GM21717 (cell line): ENCODE measurements around the gene C9orf50.

Experiments used
- ATAC-seq: cut with Tn5 transposase; IDR thresholded peaks from one replicate; pipeline ENCODE4 v1.9.1; 2021; ENCODE audit warnings: mild to moderate bottlenecking, moderate library complexity; ENCODE audit not compliant: unreplicated experiment

C9orf50 gene

DNA sequence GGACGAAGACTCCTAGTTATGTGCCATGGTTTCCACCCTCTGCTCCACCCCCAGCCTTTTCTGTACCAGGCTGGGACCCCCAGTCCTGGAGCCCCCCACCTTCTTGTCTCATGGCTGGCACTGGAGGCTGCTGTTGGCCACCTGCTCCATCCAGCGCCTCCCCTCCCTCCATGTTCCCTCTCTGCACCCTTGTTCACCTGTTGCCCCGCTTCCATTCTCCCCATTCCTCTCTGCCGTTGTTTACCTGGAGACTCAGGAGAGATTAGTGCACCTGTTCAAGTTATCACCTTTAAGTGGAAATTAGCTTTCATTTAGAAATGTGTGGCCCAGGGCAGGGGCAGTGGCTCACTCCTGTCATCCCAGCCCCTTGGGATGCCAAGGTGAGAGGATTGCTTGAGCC lies 12.3 kb upstream of the C9orf50 start:
- no peak for ATAC-seq

DNA sequence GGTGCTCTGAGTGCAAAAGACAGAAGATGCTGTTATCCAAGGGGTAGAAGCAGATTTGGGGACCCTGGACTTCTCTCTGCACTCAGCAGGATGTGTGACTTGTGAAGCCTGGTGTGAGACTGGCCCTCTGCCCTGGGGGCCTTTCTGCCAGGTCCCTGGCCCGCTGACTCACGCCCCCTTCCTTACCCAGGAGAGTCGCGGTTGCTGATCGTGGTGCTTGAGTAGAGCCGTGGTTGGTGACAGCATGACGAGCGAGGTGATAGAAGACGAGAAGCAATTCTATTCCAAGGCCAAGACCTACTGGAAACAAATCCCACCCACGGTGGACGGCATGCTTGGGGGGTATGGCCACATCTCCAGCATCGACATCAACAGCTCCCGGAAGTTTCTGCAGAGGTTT lies 11.6 kb upstream of the C9orf50 start:
- ATAC-seq = no peak

DNA sequence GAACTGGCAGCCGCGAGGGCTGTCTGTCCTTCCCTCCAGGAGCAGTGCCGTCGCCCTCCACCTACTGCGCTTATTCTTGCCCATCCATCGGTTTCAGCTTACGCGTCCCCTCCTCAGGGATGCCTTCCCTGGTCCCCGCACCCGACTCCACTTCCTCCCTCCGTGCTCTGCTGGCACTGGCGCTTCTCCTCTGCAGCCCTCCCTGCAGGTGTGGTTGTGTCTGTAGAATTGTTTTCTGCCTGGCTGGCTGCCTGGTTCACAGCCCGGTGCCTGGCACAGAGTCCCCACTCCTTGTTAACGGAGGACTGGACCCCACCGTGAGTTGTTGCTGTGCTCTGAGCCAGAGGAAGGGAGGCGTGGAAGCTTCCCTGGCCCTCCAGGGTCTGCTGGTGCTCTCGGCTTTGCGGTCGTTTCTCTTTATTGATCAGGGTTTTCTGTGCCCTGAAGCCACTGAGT lies 10.8 kb upstream of the C9orf50 start:
- ATAC-seq = no peak

GRCh38 chr9:129630967-129631673 lies 10.2 kb upstream of the C9orf50 start:
- no peak for ATAC-seq

GRCh38 chr9:129629251-129629820 lies 8.4 kb upstream of the C9orf50 start:
- ATAC-seq = no peak

DNA sequence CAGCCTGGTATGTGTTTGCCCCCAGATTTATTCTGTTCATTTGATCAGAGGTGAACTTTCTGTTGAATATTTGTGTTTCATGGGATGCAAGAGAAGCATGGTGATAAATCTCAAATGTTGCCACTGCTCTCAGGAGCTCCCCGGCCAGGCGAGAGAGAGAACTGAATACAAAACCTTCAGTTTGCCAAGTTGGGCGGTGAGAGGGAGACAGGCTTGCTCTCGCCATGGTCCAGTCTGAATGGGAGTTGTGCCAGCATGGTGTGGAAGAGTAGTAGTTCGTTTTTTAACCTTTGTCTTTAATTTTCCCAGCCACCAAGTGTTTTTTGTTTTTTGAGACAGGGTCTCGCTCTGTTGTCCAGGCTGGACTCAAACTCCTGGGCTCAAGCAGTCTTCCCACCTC lies 7.8 kb upstream of the C9orf50 start:
- no peak for ATAC-seq

- no peak for ATAC-seq
These were observed 6.9 kb upstream of the C9orf50 start for GRCh38 chr9:129627556-129628440.

DNA sequence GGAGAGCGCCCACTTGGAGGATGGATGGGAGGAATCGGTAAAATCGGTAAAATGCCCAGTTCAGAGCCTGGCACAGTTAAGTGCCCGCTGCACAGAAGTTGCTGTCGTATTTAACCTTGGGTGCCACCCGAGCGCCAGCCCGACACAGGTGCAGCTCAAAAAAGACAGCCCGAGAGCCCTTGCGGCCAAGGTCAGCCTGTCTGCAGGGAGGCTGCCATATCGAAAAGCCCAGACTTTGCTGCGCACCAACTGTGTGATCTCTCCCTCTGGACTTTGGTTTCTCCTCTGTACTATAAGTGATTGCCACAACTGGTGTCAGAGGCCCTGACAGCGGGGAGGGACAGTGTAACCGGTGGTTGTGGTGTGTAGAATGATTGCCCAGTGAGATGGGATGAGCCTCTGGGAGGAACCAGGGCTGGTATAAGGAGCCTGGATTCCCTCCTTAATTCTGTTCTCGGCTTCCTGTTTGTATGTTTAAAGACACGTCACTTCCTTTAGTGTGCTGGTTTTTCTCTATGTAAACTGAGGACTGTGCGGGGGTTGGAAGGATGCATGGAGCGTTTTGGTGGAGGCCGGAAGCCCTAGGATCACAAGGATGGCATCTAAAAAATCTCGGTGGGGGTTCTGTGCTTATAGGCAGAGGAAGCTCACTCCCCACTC lies 5.9 kb upstream of the C9orf50 start:
- ATAC-seq = peak; percentile 27

DNA sequence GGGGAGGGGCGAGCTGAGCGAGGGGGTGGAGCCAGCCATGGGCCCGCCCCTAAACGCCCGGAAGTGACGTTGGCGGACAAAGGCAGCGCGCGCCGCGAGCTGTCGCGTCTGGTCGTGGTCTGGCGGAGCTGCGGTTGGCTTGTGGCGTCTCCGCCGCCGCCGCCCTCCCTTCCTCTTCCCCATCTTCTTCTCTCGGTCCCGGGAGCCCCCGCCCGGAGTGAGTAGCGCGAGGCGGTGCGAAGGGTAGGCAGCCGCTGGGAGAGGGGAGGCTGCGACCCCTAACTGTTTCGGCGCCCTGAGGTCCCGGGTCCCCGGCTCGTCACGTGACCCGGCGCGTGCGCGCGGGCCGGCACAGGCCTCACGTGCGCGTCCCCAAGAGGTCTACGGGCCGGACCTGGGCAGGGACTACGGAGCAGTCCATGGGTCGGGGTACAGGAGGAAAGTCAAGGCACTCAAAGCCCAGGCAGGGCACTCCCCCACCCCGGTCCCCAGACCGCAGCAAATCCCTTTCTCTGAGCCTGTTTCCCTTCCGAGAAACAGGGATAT lies 5.3 kb upstream of the C9orf50 start, which contains the start of gene NTMT1:
TSS of gene NTMT1 (plus strand) at position 85 of the 546 bp plus-strand sequence. CDS start 6,541 bp downstream, outside the sequence.
- ATAC-seq = peak; percentile 65

DNA sequence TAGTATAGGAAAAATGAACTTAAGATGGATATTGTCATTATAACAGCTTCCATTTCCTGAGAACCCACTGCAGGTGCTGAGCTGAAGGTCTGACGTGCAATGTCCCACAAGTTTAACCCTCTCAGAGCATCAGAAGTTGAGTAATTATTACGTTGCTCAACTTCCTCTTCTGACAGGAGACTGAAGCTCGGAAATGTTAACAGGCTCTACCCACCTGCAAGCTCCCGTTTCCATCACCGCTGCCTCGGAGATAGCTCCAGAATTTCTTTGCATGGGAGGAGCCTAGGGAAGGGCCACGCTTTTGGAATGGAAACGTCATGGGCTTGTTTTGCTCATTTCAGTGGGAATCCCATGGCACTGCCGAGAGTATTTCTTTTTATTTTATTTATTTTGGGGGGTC lies 4.0 kb upstream of the C9orf50 start:
- ATAC-seq = no peak

GRCh38 chr9:129624168-129624759 lies 3.4 kb upstream of the C9orf50 start:
- no peak for ATAC-seq

- no peak for ATAC-seq
These were observed 2.4 kb upstream of the C9orf50 start for GRCh38 chr9:129623331-129623730.

GRCh38 chr9:129619787-129620668 lies 873 bp downstream of the C9orf50 start:
- no peak for ATAC-seq

DNA sequence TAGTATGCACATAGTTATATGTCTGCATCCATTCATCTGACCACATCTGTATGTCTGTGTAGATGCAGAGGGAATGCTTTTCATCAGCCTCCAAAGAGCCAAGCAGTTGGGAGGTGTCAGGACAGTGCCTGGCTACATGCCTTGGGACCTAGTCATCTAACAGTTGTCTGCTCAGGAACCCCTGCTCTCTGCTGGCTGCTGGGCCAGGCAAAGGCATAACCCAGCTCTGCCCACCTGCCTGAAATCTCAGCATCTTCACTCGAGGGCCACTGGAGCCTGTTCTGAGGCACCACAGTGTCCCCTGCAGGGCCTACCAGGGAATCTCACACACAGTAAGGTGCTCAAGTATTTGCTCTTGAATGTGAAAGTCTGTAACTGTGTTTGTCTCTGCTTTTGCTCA lies 3.7 kb downstream of the C9orf50 start:
- no peak for ATAC-seq

- no peak for ATAC-seq
These were observed 5.3 kb downstream of the C9orf50 start for GRCh38 chr9:129615407-129616285.

GRCh38 chr9:129614932-129615331 lies 6.0 kb downstream of the C9orf50 start:
- no peak for ATAC-seq

- no peak for ATAC-seq
These were observed 7.3 kb downstream of the C9orf50 start for GRCh38 chr9:129613520-129614175.
